CD14-positive monocyte (primary cell): Measurements from ENCODE around the gene GALNT10. TPM values are rescaled to one million over a fixed set of nuclear protein-coding genes. Genes with fewer than 3 reads are reported as not detected.

Experiments
- DNase-seq, 3 donors: peaks; one replicate each; pipeline ENCODE4 v3.0.0-alpha.2; 2011 to 2022
- H2AFZ ChIP-seq: 2 replicates; pipeline ENCODE4 v1.6.0; 2012; ENCODE audit warnings: mild to moderate bottlenecking, low read depth, low read length, inconsistent platforms; ENCODE audit not compliant: insufficient read depth, poor library complexity, severe bottlenecking
- H3K27ac ChIP-seq, 2 donors: 1 replicate in 1 of 2; 2 replicates in 1 of 2; pipeline ENCODE4 v1.5.1; 2012 to 2013; ENCODE audit warnings: low read length in 2 of 2, control low read depth in 1 of 2, inconsistent platforms in 1 of 2, low read depth in 1 of 2, mild to moderate bottlenecking in 1 of 2
- H3K27me3 ChIP-seq, 2 donors: one replicate each; pipeline versions ENCODE4 v1.6.0 to v1.6.1; 2011 to 2013; ENCODE audit warnings: low read length in 2 of 2; ENCODE audit not compliant: control insufficient read depth in 2 of 2, insufficient read depth in 2 of 2
- H3K36me3 ChIP-seq, 2 donors: replicated peaks in 1 of 2; 1 replicate in 1 of 2; 2 replicates in 1 of 2; pipeline versions ENCODE4 v1.5.1 to v1.6.1; 2012 to 2013; ENCODE audit warnings: low read length in 2 of 2, control low read depth in 1 of 2, inconsistent platforms in 1 of 2, mild to moderate bottlenecking in 1 of 2; ENCODE audit not compliant: insufficient read depth in 2 of 2, control insufficient read depth in 1 of 2
- H3K4me1 ChIP-seq, 2 donors: 1 replicate in 1 of 2; 2 replicates in 1 of 2; pipeline versions ENCODE4 v1.5.1 to v1.6.1; 2012 to 2013; ENCODE audit warnings: low read length in 2 of 2, control low read depth in 1 of 2, inconsistent platforms in 1 of 2, mild to moderate bottlenecking in 1 of 2, moderate library complexity in 1 of 2; ENCODE audit not compliant: insufficient read depth in 2 of 2, control insufficient read depth in 1 of 2
- H3K4me2 ChIP-seq: replicated peaks from 2 replicates; pipeline ENCODE3; 2012; ENCODE audit warnings: low read length, moderate library complexity, mild to moderate bottlenecking; ENCODE audit not compliant: poor library complexity, severe bottlenecking; ENCODE audit errors: extremely low read depth
- H3K4me3 ChIP-seq, 3 experiments: fragments of 200-600 bp in 1 of 3; sonication (generic) in 1 of 3; replicated peaks in 1 of 3; 1 replicate in 2 of 3; 2 replicates in 1 of 3; pipeline ENCODE4 v1.5.1; 2011 to 2013; ENCODE audit warnings: low read length in 3 of 3, mild to moderate bottlenecking in 3 of 3, control low read depth in 2 of 3, low read depth in 2 of 3, inconsistent platforms in 1 of 3, moderate library complexity in 1 of 3
- H3K79me2 ChIP-seq: 2 replicates; pipeline ENCODE4 v1.6.0; 2012; ENCODE audit warnings: mild to moderate bottlenecking, control low read depth, inconsistent platforms, low read length, moderate library complexity; ENCODE audit not compliant: insufficient read depth
- H3K9ac ChIP-seq: 2 replicates; pipeline ENCODE4 v1.6.0; 2017; ENCODE audit warnings: low read length, mild to moderate bottlenecking; ENCODE audit not compliant: insufficient read depth, poor library complexity, severe bottlenecking
- H3K9me3 ChIP-seq, 2 donors: replicated peaks in 1 of 2; 1 replicate in 1 of 2; 2 replicates in 1 of 2; pipeline versions ENCODE4 v1.5.1 to v1.6.1; 2012 to 2013; ENCODE audit warnings: low read length in 2 of 2, control low read depth in 1 of 2; ENCODE audit not compliant: control insufficient read depth in 1 of 2, insufficient read depth in 1 of 2
- H4K20me1 ChIP-seq: 2 replicates; pipeline ENCODE4 v1.6.0; 2012; ENCODE audit warnings: mild to moderate bottlenecking, low read length, control low read depth, moderate library complexity; ENCODE audit not compliant: insufficient read depth
- H3K27ac Mint-ChIP-seq, 7 donors: one replicate each; pipeline ENCODE4 v1.8.0; 2020; ENCODE audit warnings: mild to moderate bottlenecking in 7 of 7, mixed read lengths in 7 of 7, moderate library complexity in 6 of 7, inconsistent platforms in 2 of 7
- H3K27me3 Mint-ChIP-seq, 3 donors: one replicate each; pipeline ENCODE4 v1.8.0; 2021 to 2022; ENCODE audit warnings: low read depth in 3 of 3, mild to moderate bottlenecking in 3 of 3, mixed read lengths in 3 of 3, moderate library complexity in 3 of 3, inconsistent platforms in 1 of 3
- H3K36me3 Mint-ChIP-seq, 2 donors: one replicate each; pipeline ENCODE4 v1.8.0; 2020; ENCODE audit warnings: mixed read lengths in 2 of 2, inconsistent platforms in 1 of 2, mild to moderate bottlenecking in 1 of 2
- H3K4me1 Mint-ChIP-seq: one replicate; pipeline ENCODE4 v1.8.0; 2020; ENCODE audit warnings: mild to moderate bottlenecking, mixed read lengths
- H3K4me3 Mint-ChIP-seq, 2 donors: one replicate each; pipeline ENCODE4 v1.8.0; 2020; ENCODE audit warnings: mild to moderate bottlenecking in 2 of 2, mixed read lengths in 2 of 2, moderate library complexity in 1 of 2
- H3K9me3 Mint-ChIP-seq, 7 donors: one replicate each; pipeline ENCODE4 v1.8.0; 2020 to 2022; ENCODE audit warnings: mixed read lengths in 7 of 7, mild to moderate bottlenecking in 6 of 7, moderate library complexity in 6 of 7, inconsistent platforms in 2 of 7
- WGBS: methylation state at CpG from one replicate; pipeline ENCODE4 v1.1.5; 2013; ENCODE audit warnings: missing lambda C conversion rate; ENCODE audit not compliant: insufficient coverage; 5-methylcytosine and 5-hydroxymethylcytosine counted together
- intact Hi-C, 2 donors: fragments of 100-400 bp; cut with micrococcal nuclease; formaldehyde crosslinking; loops; one replicate each; pipeline versions ENCODE4 v1.15.0 to v1.15.1; 2023
- polyA plus RNA-seq, 3 donors: library from polyadenylated mRNA; depleted of rRNA in 1 of 3; unstranded in 2 of 3; stranded (reverse) in 1 of 3; fragments of 300-500 nt in 2 of 3; fragments of >200 nt in 1 of 3; fragmentation: Illumina TruSeq in 2 of 3; gene quantifications; 1 replicate in 2 of 3; 2 replicates in 1 of 3; pipeline ENCODE4 v1.2.3, GENCODE V29; 2012 to 2021
- TF ChIP-seq, protein P1 (sequence below): fragments of 200-600 bp; IDR thresholded peaks from one replicate; pipeline ENCODE4 v1.8.0; 2022; ENCODE audit warnings: antibody characterized with exemption, mild to moderate bottlenecking

GALNT10 gene
- polyA plus RNA-seq, 3 donors, result 6.2 to 11.6 (median 7.3) TPM

DNA sequence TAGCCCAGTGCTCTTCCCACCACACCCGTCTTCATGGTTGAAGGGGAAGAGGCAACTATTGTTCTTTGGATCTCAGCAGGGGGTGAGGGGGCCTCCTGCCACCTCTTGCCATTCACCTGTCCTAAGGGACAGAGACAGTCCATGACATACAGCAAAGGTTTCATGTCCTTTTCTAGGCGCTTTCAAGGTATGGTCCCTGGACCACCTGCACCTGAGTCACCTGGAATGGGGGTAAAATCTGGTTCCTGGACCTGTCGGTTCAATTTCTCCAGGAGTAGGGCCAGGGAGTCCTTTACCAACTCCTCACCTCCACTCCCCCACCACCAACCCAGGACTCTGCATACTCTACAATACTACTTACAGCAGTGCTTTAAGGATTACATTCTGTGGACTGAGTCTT is 221.8 kb downstream of the GALNT10 start:
- H3K36me3 ChIP-seq, result peaks cover 23 to 67% of the 10 kb centered on the region in 2 donors

DNA sequence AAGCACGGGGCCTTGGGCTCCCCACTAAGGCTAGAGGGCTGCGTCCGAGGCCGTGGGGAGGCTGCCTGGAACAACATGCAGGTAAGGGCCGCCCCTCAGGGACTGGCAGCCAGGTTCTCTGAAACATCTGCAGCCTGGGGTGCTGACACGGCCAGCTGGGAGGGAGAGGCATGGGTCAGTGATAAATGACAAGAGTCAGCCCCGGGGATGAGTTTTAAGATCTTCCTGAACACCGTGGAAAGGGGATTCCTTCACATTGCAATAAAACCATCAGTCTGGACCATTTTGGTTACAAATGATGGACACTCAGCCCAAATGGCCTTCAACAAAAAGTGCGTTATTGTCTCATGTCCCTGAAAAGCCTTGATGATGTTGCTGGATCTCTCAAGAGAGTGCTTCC is 222.4 kb downstream of the GALNT10 start:
- Histone ChIP-seq H3K9ac (no peak overlapping the region), H3K9me3 (no peaks in the 10 kb centered on the region), H3K27me3 (no peaks in the 10 kb centered on the region), H3K79me2 (no peaks in the 10 kb centered on the region), H4K20me1 (no peaks in the 10 kb centered on the region), H3K4me1 (no peaks in the 10 kb centered on the region), H3K4me3 (no peak overlapping the region), H3K4me2 (no peak overlapping the region), H3K27ac (no peak overlapping the region), H3K36me3 (peaks cover 29 to 73% of the 10 kb centered on the region in 2 donors), H2AFZ (no peak overlapping the region)
- H3K27ac Mint-ChIP-seq, result no peak overlapping the region
- H3K4me3 Mint-ChIP-seq, result no peak overlapping the region
- intact Hi-C loops, result no loop called here
- TF ChIP-seq, protein P1, sequence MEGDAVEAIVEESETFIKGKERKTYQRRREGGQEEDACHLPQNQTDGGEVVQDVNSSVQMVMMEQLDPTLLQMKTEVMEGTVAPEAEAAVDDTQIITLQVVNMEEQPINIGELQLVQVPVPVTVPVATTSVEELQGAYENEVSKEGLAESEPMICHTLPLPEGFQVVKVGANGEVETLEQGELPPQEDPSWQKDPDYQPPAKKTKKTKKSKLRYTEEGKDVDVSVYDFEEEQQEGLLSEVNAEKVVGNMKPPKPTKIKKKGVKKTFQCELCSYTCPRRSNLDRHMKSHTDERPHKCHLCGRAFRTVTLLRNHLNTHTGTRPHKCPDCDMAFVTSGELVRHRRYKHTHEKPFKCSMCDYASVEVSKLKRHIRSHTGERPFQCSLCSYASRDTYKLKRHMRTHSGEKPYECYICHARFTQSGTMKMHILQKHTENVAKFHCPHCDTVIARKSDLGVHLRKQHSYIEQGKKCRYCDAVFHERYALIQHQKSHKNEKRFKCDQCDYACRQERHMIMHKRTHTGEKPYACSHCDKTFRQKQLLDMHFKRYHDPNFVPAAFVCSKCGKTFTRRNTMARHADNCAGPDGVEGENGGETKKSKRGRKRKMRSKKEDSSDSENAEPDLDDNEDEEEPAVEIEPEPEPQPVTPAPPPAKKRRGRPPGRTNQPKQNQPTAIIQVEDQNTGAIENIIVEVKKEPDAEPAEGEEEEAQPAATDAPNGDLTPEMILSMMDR, result no peak
- peaks cover 55 to 76% of the 10 kb centered on the region in 2 donors for H3K36me3 Mint-ChIP-seq
- peaks cover 4% of the 10 kb centered on the region for H3K4me1 Mint-ChIP-seq
- 97% methylated on average over 6 of the region's 9 CpGs for WGBS
- H3K9me3 Mint-ChIP-seq, result peaks cover 0 to 2% (median 0%) of the 10 kb centered on the region in 7 donors
- no peaks in the 10 kb centered on the region for H3K27me3 Mint-ChIP-seq
- DNase-seq, result no peak

More for the DNA sequence above, 221.8 kb downstream of the GALNT10 start:
- Mint-ChIP-seq H3K27me3 (no peaks in the 10 kb centered on the region), H3K9me3 (no peaks in the 10 kb centered on the region), H3K4me3 (no peak overlapping the region), H3K4me1 (peaks cover 4% of the 10 kb centered on the region), H3K27ac (no peak overlapping the region), H3K36me3 (peaks cover 49 to 70% of the 10 kb centered on the region in 2 donors)
- no peaks in the 10 kb centered on the region for H3K4me1 ChIP-seq
- no peak for DNase-seq
- H3K4me3 ChIP-seq, result no peak overlapping the region
- no peak overlapping the region for H3K27ac ChIP-seq
- H3K79me2 ChIP-seq, result no peaks in the 10 kb centered on the region
- no peak overlapping the region for H3K9ac ChIP-seq
- intact Hi-C loops, result no loop called here
- no peak overlapping the region for H3K4me2 ChIP-seq
- TF ChIP-seq, protein P1, result no peak
- WGBS, result no CpG with 5 or more reads among the region's 3 CpGs
- H2AFZ ChIP-seq, result no peak overlapping the region
- no peaks in the 10 kb centered on the region for H4K20me1 ChIP-seq
- H3K27me3 ChIP-seq, result no peaks in the 10 kb centered on the region
- no peaks in the 10 kb centered on the region for H3K9me3 ChIP-seq
